GM11168 (cell line): Measurements from ENCODE around the gene ISY1.
"Not testable (repeated sequence)": the region's sequence is repeated elsewhere in the genome, so short reads cannot be mapped to it uniquely, and the experiment has no call there.

Experiments used
- in situ Hi-C: fragments of 300-500 bp; cut with MboI; formaldehyde crosslinking; loops from one replicate; pipeline ENCODE4 v1.12.0; 2022; ENCODE audit warnings: low sequenced_read_pairs; ENCODE audit not compliant: unreplicated experiment

Gene ISY1

DNA sequence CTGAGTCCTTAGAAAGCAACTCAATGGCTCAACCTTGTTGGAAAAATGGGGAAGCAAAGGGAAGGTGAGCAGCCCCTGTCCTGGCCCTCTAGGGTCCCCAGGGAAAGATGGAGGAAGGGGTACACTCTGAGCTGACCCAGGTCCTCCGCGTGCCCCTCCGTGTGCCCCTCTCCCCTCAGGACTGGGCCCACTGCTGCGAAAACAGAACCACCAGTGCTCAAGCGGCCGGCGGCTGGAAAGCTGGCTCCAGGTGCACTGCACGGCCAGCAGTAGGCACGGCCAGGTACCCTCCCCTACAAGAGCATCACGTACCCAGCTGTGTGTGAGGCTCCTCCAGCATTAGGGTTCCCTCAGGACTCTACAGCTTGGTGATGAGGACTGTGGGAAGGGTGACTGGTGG lies 65.6 kb downstream of the ISY1 start:
- in situ Hi-C loops, result no loop called here

DNA sequence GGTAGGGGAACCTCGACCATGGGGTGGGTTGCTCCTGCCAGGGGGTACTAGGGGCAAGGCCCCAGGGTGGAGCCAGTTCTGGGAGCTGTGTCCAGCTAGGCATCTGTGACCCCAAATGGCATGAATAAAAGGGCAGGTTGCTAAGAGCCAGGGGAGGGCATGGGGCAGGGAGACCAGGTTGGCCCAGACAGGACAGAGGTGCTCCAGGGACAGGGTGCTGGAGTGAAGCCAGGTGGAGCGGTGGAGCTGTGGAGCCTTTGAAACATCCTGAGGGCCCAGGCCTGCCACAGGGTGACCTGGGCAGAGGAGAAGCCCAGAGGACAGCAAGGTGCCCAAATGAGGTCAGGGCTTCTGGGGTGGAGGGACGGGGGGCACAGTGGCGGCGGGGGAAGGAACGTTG lies 72.6 kb downstream of the ISY1 start:
- in situ Hi-C loops, result not testable (repeated sequence)

DNA sequence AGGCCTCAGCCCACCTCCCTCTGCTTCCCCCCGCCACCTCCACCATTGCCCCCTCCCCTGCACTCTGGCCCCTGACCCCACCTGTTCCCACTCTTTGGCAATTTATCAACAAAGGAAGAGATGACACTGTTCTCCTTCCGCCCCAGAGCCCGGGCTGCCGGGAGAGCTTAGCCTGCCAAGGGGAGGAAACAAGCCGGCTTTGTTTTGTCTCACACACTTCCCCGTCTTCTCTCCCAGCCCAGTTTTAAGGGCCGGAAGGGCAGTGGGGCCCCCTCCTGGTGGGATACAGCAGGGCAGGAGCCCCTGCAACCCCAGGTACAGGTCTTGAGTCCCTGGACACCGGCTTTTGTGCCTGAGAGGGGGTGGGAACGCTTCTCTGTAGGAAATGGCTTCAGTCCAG lies 73.0 kb downstream of the ISY1 start:
- in situ Hi-C loops, result not testable (repeated sequence)

- in situ Hi-C loops, result no loop called here
Observed at GRCh38 chr3:129087138-129087702, 73.6 kb downstream of the ISY1 start.

DNA sequence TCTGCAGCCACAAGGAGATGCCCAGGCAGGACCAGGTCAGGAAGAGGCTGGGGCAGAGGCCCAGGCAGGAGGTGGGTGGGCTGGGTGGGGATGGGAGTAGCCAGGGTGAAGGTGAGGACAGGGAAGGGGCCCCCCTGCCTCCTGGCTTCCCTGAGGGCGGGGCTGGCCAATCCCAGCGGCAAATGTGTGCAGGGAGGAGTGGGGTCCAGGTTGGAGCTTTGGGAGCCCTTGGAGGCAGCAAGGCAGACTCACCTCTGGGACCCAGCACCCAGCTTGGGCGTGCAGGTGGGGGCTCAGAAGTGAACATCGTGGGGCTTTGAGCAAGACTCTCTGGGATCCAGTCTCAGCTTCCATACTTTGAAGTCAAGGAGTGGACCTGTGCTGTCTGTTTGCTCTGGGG lies 75.0 kb downstream of the ISY1 start:
- in situ Hi-C loops, result no loop called here

DNA sequence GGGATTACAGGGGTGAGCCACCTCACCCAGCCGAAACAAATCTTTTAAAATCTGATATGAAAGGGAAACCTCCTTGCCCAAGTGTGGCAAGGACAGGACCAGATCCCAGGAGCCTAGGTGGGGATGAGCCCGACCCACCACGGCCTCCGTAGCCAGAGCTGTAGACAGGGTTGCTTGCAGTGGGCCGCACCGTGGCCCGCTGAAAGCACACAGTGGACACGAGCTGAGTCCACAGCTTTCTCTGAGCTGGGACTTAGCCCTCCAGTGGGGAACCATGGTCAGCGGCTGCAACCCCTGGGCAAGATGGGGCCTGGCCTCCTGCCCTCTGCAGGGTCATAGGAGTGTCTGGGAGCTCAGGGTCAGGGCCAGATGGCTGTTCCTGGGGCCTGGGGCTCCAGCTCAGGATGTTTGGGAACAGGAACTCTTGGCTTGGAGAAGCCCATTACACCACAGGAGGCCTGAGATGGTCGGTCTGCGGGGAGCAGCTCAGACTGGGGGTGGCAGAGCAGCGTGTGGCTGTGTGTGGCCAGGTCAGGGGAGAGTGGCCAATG lies 75.6 kb downstream of the ISY1 start:
- in situ Hi-C loops, result no loop called here

GRCh38 chr3:129084501-129084900 lies 76.4 kb downstream of the ISY1 start:
- in situ Hi-C loops, result no loop called here

- in situ Hi-C loops, result no loop called here
Observed at GRCh38 chr3:129082026-129082425, 78.8 kb downstream of the ISY1 start.

DNA sequence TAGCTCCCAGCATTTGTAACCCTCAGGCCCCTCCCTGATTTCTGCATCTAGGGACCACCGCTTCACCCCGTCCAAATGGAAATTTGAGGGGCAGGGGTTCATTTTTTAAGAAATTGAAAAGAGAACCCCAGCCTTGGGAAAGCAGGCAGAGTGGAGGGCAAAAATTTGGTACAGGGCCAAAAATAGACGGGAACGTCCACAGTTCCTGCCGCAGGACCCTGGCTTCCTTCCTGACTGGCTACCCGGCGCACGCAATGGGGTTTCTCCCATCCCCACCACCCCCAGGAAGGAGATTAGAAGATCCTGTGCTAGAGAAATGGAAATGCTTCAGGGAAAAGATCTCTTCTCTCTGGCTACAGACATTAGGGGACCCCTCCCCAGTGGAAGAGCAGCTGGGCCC lies 79.4 kb downstream of the ISY1 start:
- in situ Hi-C loops, result no loop called here

GRCh38 chr3:129078510-129078909 lies 82.4 kb downstream of the ISY1 start:
- in situ Hi-C loops, result no loop called here
